ENCODE results near the gene KMT5B. TPM values are rescaled to one million over a fixed set of nuclear protein-coding genes. Genes with fewer than 3 reads are reported as not detected.

The KMT5B gene
- total and polyA plus RNA-seq, 2 experiments from 2014 or later = 26.4 to 31.0 TPM

DNA sequence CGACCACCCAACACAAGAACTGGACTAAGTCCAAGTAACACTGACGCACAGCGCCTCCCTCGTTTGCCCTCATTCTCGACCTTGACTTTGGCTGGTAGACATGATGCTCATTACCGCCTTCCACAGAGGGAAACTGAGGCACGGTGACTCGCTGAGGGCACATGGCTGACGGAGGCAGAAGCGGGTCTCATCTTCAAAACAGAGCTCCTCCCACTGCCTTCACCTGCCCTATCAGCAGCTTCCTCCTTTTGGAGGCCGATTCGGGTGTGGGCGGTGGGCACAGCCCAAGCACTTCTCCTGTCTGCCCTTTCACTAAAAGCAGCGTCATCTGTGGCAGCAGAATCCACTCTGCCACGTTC lies 2.0 kb upstream of the KMT5B start:
- TF ChIP-seq, protein P1, sequence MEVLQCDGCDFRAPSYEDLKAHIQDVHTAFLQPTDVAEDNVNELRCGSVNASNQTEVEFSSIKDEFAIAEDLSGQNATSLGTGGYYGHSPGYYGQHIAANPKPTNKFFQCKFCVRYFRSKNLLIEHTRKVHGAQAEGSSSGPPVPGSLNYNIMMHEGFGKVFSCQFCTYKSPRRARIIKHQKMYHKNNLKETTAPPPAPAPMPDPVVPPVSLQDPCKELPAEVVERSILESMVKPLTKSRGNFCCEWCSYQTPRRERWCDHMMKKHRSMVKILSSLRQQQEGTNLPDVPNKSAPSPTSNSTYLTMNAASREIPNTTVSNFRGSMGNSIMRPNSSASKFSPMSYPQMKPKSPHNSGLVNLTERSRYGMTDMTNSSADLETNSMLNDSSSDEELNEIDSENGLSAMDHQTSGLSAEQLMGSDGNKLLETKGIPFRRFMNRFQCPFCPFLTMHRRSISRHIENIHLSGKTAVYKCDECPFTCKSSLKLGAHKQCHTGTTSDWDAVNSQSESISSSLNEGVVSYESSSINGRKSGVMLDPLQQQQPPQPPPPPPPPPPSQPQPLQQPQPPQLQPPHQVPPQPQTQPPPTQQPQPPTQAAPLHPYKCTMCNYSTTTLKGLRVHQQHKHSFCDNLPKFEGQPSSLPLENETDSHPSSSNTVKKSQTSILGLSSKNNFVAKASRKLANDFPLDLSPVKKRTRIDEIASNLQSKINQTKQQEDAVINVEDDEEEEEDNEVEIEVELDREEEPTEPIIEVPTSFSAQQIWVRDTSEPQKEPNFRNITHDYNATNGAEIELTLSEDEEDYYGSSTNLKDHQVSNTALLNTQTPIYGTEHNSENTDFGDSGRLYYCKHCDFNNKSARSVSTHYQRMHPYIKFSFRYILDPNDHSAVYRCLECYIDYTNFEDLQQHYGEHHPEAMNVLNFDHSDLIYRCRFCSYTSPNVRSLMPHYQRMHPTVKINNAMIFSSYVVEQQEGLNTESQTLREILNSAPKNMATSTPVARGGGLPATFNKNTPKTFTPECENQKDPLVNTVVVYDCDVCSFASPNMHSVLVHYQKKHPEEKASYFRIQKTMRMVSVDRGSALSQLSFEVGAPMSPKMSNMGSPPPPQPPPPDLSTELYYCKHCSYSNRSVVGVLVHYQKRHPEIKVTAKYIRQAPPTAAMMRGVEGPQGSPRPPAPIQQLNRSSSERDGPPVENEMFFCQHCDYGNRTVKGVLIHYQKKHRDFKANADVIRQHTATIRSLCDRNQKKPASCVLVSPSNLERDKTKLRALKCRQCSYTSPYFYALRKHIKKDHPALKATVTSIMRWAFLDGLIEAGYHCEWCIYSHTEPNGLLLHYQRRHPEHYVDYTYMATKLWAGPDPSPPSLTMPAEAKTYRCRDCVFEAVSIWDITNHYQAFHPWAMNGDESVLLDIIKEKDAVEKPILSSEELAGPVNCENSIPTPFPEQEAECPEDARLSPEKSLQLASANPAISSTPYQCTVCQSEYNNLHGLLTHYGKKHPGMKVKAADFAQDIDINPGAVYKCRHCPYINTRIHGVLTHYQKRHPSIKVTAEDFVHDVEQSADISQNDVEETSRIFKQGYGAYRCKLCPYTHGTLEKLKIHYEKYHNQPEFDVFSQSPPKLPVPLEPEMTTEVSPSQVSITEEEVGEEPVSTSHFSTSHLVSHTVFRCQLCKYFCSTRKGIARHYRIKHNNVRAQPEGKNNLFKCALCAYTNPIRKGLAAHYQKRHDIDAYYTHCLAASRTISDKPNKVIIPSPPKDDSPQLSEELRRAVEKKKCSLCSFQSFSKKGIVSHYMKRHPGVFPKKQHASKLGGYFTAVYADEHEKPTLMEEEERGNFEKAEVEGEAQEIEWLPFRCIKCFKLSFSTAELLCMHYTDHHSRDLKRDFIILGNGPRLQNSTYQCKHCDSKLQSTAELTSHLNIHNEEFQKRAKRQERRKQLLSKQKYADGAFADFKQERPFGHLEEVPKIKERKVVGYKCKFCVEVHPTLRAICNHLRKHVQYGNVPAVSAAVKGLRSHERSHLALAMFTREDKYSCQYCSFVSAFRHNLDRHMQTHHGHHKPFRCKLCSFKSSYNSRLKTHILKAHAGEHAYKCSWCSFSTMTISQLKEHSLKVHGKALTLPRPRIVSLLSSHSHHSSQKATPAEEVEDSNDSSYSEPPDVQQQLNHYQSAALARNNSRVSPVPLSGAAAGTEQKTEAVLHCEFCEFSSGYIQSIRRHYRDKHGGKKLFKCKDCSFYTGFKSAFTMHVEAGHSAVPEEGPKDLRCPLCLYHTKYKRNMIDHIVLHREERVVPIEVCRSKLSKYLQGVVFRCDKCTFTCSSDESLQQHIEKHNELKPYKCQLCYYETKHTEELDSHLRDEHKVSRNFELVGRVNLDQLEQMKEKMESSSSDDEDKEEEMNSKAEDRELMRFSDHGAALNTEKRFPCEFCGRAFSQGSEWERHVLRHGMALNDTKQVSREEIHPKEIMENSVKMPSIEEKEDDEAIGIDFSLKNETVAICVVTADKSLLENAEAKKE (CRISPR knock-in tag; IDR thresholded peaks at IDR 0.05) = no peak
- no peak for TF ChIP-seq STAT1 (IDR thresholded peaks at IDR 0.05; ENCODE audit: unreplicated experiment)
- TF ChIP-seq ZNF114 (CRISPR knock-in tag; IDR thresholded peaks at IDR 0.05) = no peak
- TF ChIP-seq NANOG (IDR thresholded peaks at IDR 0.05; ENCODE audit: borderline replicate concordance) = no peak
- TF ChIP-seq POLR2AphosphoS5 (IDR thresholded peaks at IDR 0.05; ENCODE audit: low read depth) = no peak
- TF ChIP-seq, protein P2, sequence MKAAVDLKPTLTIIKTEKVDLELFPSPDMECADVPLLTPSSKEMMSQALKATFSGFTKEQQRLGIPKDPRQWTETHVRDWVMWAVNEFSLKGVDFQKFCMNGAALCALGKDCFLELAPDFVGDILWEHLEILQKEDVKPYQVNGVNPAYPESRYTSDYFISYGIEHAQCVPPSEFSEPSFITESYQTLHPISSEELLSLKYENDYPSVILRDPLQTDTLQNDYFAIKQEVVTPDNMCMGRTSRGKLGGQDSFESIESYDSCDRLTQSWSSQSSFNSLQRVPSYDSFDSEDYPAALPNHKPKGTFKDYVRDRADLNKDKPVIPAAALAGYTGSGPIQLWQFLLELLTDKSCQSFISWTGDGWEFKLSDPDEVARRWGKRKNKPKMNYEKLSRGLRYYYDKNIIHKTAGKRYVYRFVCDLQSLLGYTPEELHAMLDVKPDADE (IDR thresholded peaks at IDR 0.05) = no peak
- TF ChIP-seq, protein P3, sequence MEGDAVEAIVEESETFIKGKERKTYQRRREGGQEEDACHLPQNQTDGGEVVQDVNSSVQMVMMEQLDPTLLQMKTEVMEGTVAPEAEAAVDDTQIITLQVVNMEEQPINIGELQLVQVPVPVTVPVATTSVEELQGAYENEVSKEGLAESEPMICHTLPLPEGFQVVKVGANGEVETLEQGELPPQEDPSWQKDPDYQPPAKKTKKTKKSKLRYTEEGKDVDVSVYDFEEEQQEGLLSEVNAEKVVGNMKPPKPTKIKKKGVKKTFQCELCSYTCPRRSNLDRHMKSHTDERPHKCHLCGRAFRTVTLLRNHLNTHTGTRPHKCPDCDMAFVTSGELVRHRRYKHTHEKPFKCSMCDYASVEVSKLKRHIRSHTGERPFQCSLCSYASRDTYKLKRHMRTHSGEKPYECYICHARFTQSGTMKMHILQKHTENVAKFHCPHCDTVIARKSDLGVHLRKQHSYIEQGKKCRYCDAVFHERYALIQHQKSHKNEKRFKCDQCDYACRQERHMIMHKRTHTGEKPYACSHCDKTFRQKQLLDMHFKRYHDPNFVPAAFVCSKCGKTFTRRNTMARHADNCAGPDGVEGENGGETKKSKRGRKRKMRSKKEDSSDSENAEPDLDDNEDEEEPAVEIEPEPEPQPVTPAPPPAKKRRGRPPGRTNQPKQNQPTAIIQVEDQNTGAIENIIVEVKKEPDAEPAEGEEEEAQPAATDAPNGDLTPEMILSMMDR (conservative IDR thresholded peaks at IDR 0.05; ENCODE audit: low read depth in 2 of 2) = no peak
- no peaks in the 10 kb centered on the region; the same call in 1 of the 2 replicates for H3F3A ChIP-seq (replicated peaks; ENCODE audit: low read depth)
- peaks cover 2% of the 10 kb centered on the region; the same call in 1 of the 3 replicates for H3K36me3 Mint-ChIP-seq (ENCODE audit: low read depth)
- peaks cover 4% of the 10 kb centered on the region for H3K27me3 ChIP-seq (ENCODE audit: insufficient read depth)
- H3K27ac Mint-ChIP-seq = no peak overlapping the region; the same call in 1 of the 2 replicates
- no peak overlapping the region for H2AFZ ChIP-seq
- H3K4me1 ChIP-seq (ENCODE audit: insufficient read depth) = peaks cover 10% of the 10 kb centered on the region
- no peaks in the 10 kb centered on the region for H3K9me2 ChIP-seq (ENCODE audit: insufficient read depth)
- peak overlapping the region; percentile 93; the same call in 1 of the 2 replicates for H3K4me2 ChIP-seq
- H3K27me3 Mint-ChIP-seq (ENCODE audit: insufficient read depth, low read depth, poor library complexity) = peaks cover 20% of the 10 kb centered on the region
- H3K4me1 Mint-ChIP-seq = peaks cover 33% of the 10 kb centered on the region
- no peak overlapping the region for H3K27ac ChIP-seq (ENCODE audit: low read depth)
- H4K20me1 ChIP-seq (replicated peaks; ENCODE audit: insufficient read depth) = peaks cover 17% of the 10 kb centered on the region; the same call in 1 of the 2 replicates
- H3K4me3 Mint-ChIP-seq = peak overlapping the region; percentile 75
- H3K36me3 ChIP-seq (ENCODE audit: insufficient read depth) = no peaks in the 10 kb centered on the region
- no peak overlapping the region for H3K4me3 ChIP-seq
- H3K79me2 ChIP-seq (replicated peaks; ENCODE audit: insufficient read depth) = peaks cover 24% of the 10 kb centered on the region
- no peaks in the 10 kb centered on the region; the same call in 2 of the 3 replicates for H3K9me3 Mint-ChIP-seq
- peak; percentile 4; the same call in 1 of the 3 replicates for ATAC-seq
- no peak for DNase-seq (ENCODE audit: low spot score)
